ENCODE results near the gene CTSH.

DNA sequence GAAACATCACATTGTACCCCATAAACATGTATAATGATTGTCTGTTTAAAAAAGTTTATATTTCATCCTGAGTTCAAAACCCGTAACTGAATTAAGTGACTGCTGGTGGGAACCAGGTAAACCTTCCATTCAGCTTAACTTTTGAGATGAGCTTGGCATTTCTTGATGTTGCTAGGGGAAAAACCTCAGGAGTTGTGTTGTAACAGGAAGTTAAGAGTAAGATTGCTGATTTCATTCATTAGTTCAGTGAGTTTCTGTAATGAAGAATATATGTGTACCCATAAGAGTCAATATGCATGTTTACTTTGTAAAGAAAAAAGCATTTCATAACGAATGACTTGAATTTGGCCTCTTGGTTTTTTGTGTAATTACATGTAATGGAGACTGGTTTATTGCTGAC lies 32.5 kb downstream of the CTSH start:
- TF ChIP-seq, protein P1, sequence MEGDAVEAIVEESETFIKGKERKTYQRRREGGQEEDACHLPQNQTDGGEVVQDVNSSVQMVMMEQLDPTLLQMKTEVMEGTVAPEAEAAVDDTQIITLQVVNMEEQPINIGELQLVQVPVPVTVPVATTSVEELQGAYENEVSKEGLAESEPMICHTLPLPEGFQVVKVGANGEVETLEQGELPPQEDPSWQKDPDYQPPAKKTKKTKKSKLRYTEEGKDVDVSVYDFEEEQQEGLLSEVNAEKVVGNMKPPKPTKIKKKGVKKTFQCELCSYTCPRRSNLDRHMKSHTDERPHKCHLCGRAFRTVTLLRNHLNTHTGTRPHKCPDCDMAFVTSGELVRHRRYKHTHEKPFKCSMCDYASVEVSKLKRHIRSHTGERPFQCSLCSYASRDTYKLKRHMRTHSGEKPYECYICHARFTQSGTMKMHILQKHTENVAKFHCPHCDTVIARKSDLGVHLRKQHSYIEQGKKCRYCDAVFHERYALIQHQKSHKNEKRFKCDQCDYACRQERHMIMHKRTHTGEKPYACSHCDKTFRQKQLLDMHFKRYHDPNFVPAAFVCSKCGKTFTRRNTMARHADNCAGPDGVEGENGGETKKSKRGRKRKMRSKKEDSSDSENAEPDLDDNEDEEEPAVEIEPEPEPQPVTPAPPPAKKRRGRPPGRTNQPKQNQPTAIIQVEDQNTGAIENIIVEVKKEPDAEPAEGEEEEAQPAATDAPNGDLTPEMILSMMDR (IDR thresholded peaks at IDR 0.05) = no peak
- no peak for TF ChIP-seq EP300 (IDR thresholded peaks at IDR 0.05)

All from gastroesophageal sphincter (tissue), 3 donors.